Uterus (tissue), 4 donors: ENCODE measurements around the gene PMPCB. TPM values are rescaled to one million over a fixed set of nuclear protein-coding genes. Genes with fewer than 3 reads are reported as not detected.
A peak's percentile ranks its signal among the peaks of the same experiment; 100 is the strongest.

Experiments
- DNase-seq, 2 donors: peaks; one replicate each; pipeline ENCODE4 v3.0.0-alpha.2; 2019 to 2020
- H3K27ac ChIP-seq, 2 donors: fragments of 200-600 bp; sonication (generic); 1 replicate in 1 of 2; 2 replicates in 1 of 2; pipeline ENCODE4 v1.5.1; 2016 to 2018
- H3K27me3 ChIP-seq, 2 donors: fragments of 200-600 bp; sonication (generic); one replicate each; pipeline ENCODE4 v1.5.1; 2018 to 2019; ENCODE audit warnings: control low read depth in 1 of 2
- H3K36me3 ChIP-seq, 2 donors: fragments of 200-600 bp; sonication (generic); one replicate each; pipeline ENCODE4 v1.5.1; 2019; ENCODE audit warnings: control low read depth in 1 of 2
- H3K4me1 ChIP-seq, 2 donors: fragments of 200-600 bp; sonication (generic); one replicate each; pipeline ENCODE4 v1.5.1; 2018 to 2019; ENCODE audit warnings: control low read depth in 1 of 2
- H3K4me3 ChIP-seq, 2 donors: fragments of 200-600 bp; sonication (generic); 1 replicate in 1 of 2; 2 replicates in 1 of 2; pipeline ENCODE4 v1.5.1; 2018 to 2019; ENCODE audit warnings: mild to moderate bottlenecking in 1 of 2
- H3K9me3 ChIP-seq, 2 donors: fragments of 200-600 bp; sonication (generic); one replicate each; pipeline ENCODE4 v1.5.1; 2019; ENCODE audit warnings: control low read depth in 1 of 2
- POLR2A ChIP-seq, 2 donors: fragments of 450-650 bp; IDR thresholded peaks; one replicate each; pipeline ENCODE4 v1.6.1; 2016; ENCODE audit warnings: antibody characterized with exemption in 2 of 2, mild to moderate bottlenecking in 1 of 2, moderate library complexity in 1 of 2
- intact Hi-C: fragments of 100-400 bp; cut with DNase I; formaldehyde crosslinking; loops from one replicate; pipeline ENCODE4 v1.15.1; 2023; ENCODE audit warnings: low total_unique reads
- total RNA-seq, 4 donors: library from RNA; depleted of rRNA in 3 of 4; stranded (reverse); fragments of >200 nt in 3 of 4; gene quantifications; one replicate each; pipeline versions ENCODE4 v1.1.0 to v1.2.4, GENCODE V29; 2014 to 2023
- TF ChIP-seq, protein P1 (sequence below), 4 experiments: fragments of 200-600 bp in 2 of 4; fragments of 450-650 bp in 2 of 4; sonication (generic) in 2 of 4; IDR thresholded peaks; one replicate each; pipeline ENCODE4 v1.5.1; 2016 to 2019; ENCODE audit warnings: antibody characterized with exemption in 4 of 4, mild to moderate bottlenecking in 2 of 4, moderate library complexity in 1 of 4
- donor health status: DM: yes; HTN: yes; CAD: no.

Gene PMPCB
- total RNA-seq, 4 donors from 2014 or later = 29.2 to 85.7 (median 45.6) TPM

DNA sequence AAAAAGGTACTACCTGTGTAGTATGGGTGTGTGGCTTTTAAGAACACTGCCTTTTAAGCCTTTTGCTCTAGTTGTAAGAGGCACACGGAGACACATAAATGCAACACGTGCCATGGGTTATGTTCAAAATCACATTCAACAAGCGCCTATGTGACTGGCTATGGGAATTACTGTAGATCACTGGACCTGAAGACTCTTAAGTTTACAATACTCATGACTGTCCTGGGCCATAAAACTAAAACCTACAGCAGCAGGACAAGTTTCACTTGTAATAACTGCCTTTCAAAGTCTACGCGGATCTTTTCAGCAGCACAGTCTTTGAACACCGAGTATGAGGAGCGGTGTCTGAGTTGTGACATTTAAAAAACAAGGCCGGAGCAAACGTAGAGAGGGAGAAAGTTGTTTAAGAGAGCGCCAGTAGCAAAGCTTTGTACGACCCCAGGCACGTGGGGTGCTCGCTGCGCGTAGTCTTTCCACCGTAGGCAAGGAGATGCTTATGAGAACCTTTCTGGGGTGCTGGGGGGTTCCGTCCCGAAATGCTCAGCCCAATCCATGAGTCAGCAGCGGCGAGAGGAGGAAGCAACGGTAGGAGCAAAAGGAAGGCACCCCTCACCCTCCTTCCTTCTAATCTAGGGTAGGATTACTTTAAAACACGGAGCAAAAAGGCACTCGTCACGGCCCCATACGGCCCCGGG lies 46.7 kb downstream of the PMPCB start:
- Histone ChIP-seq H3K36me3 (no peaks in the 10 kb centered on the region), H3K27me3 (no peaks in the 10 kb centered on the region), H3K4me3 (peak overlapping the region; percentile 68 to 84), H3K4me1 (peaks cover 0 to 4% of the 10 kb centered on the region in 2 donors), H3K27ac (peak overlapping the region; percentile 63 to 83), H3K9me3 (no peaks in the 10 kb centered on the region)
- intact Hi-C loops = no loop called here
- peak in 1 of 2 donors; percentile 15 for DNase-seq
- TF ChIP-seq, protein P1, sequence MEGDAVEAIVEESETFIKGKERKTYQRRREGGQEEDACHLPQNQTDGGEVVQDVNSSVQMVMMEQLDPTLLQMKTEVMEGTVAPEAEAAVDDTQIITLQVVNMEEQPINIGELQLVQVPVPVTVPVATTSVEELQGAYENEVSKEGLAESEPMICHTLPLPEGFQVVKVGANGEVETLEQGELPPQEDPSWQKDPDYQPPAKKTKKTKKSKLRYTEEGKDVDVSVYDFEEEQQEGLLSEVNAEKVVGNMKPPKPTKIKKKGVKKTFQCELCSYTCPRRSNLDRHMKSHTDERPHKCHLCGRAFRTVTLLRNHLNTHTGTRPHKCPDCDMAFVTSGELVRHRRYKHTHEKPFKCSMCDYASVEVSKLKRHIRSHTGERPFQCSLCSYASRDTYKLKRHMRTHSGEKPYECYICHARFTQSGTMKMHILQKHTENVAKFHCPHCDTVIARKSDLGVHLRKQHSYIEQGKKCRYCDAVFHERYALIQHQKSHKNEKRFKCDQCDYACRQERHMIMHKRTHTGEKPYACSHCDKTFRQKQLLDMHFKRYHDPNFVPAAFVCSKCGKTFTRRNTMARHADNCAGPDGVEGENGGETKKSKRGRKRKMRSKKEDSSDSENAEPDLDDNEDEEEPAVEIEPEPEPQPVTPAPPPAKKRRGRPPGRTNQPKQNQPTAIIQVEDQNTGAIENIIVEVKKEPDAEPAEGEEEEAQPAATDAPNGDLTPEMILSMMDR (IDR thresholded peaks at IDR 0.05) = no peak
- TF ChIP-seq POLR2A (IDR thresholded peaks at IDR 0.05) = no peak

- H3K36me3 ChIP-seq = no peaks in the 10 kb centered on the region
- no peaks in the 10 kb centered on the region for H3K27me3 ChIP-seq
- peak within 1 kb of the TSS; percentile 63 to 83 for H3K27ac ChIP-seq
- TF ChIP-seq, protein P1 (IDR thresholded peaks at IDR 0.05) = no peak
- TF ChIP-seq POLR2A (IDR thresholded peaks at IDR 0.05) = peak in 1 of 2 donors; percentile 51
- H3K4me1 ChIP-seq = peaks cover 0 to 4% of the 10 kb centered on the region in 2 donors
- no peaks in the 10 kb centered on the region for H3K9me3 ChIP-seq
- intact Hi-C loops = no loop called here
- DNase-seq = peak; percentile 82 to 87
- peak within 1 kb of the TSS; percentile 68 to 84 for H3K4me3 ChIP-seq
These were observed 47.4 kb downstream of the PMPCB start, which contains the start of gene DNAJC2 for GRCh38 chr7:103344453-103345149. Gene DNAJC2, minus strand, starts transcription at chr7:103344767. Its CDS starts 145 bp downstream, at chr7:103344622.

DNA sequence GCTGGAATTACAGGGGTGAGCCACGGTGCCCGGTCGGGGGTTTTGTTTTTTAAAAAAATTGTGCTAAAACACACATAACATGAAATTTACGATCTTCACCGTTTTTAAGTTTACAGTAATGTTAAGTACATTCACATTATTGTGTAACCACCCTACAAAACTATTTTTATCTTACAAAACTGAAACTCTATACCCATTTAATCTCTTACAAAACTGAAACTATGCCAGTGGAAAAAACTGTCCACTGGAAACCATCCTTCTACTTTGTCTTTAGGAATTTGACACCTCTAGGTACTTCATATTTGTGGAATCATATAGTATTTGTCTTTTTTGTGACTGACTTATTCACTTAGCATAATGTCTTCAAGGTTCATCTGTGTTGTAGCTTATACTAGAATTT lies 49.2 kb downstream of the PMPCB start:
- intact Hi-C loops = no loop called here
- no peak for TF ChIP-seq POLR2A (IDR thresholded peaks at IDR 0.05)
- TF ChIP-seq, protein P1 (IDR thresholded peaks at IDR 0.05) = no peak
- no peaks in the 10 kb centered on the region for H3K36me3 ChIP-seq
- DNase-seq = no peak
- no peaks in the 10 kb centered on the region for H3K27me3 ChIP-seq
- no peak overlapping the region for H3K27ac ChIP-seq
- no peak overlapping the region for H3K4me3 ChIP-seq
- H3K4me1 ChIP-seq = peaks cover 0 to 4% of the 10 kb centered on the region in 2 donors
- no peaks in the 10 kb centered on the region for H3K9me3 ChIP-seq

GRCh38 chr7:103347507-103348267 lies 50.5 kb downstream of the PMPCB start, which contains the start of gene PSMC2:
Gene PSMC2, plus strand, starts transcription at chr7:103347643. Its CDS starts 69 bp downstream, at chr7:103347712.
- intact Hi-C loops = no loop called here

More at GRCh38 chr7:103347507-103348267, 50.5 kb downstream of the PMPCB start, which contains the start of gene PSMC2:
- peak in 1 of 2 donors; percentile 33 for TF ChIP-seq POLR2A (IDR thresholded peaks at IDR 0.05)
- TF ChIP-seq, protein P1 (IDR thresholded peaks at IDR 0.05) = no peak
- Histone ChIP-seq H3K27ac (peak within 1 kb of the TSS; percentile 80 to 85), H3K4me3 (peak within 1 kb of the TSS; percentile 68), H3K9me3 (no peaks in the 10 kb centered on the region), H3K4me1 (peaks cover 0 to 4% of the 10 kb centered on the region in 2 donors), H3K36me3 (no peaks in the 10 kb centered on the region), H3K27me3 (no peaks in the 10 kb centered on the region)
- DNase-seq = peak; percentile 79 to 81
